ENCODE measurements around the gene PRSS1.
"Not testable (repeated sequence)": the region's sequence is repeated elsewhere in the genome, so short reads cannot be mapped to it uniquely, and the experiment has no call there.

Gene PRSS1

GRCh38 chr7:142753366-142753765 is 4.1 kb downstream of the PRSS1 start:
- in situ Hi-C loops (cut with MboI; ENCODE audit: low sequenced_read_pairs), result no loop called here
- Histone ChIP-seq H3K4me1 (no peaks in the 10 kb centered on the region), H3K4me3 (no peak overlapping the region), H3K9me3 (no peaks in the 10 kb centered on the region), H3K27me3 (ENCODE audit: low read depth) (no peaks in the 10 kb centered on the region), H3K36me3 (replicated peaks) (no peaks in the 10 kb centered on the region)
- no peak for DNase-seq (ENCODE audit: low spot score in 2 of 2)

GRCh38 chr7:142753925-142754491 is 4.7 kb downstream of the PRSS1 start:
- H3K9me3 ChIP-seq; in situ Hi-C loops (cut with MboI; ENCODE audit: low sequenced_read_pairs); H3K27me3 ChIP-seq (ENCODE audit: low read depth); DNase-seq (ENCODE audit: low spot score in 2 of 2); H3K4me3 ChIP-seq; H3K4me1 ChIP-seq; H3K36me3 ChIP-seq (replicated peaks): not testable (repeated sequence)

- Histone ChIP-seq H3K9me3 (no peaks in the 10 kb centered on the region), H3K4me1 (no peaks in the 10 kb centered on the region), H3K27me3 (ENCODE audit: low read depth) (no peaks in the 10 kb centered on the region), H3K36me3 (replicated peaks) (no peaks in the 10 kb centered on the region), H3K4me3 (no peak overlapping the region)
- in situ Hi-C loops (cut with MboI; ENCODE audit: low sequenced_read_pairs), result no loop called here
- no peak for DNase-seq (ENCODE audit: low spot score in 2 of 2)
Observed at GRCh38 chr7:142754681-142755575, 5.7 kb downstream of the PRSS1 start.

- H3K4me1 ChIP-seq; in situ Hi-C loops (cut with MboI; ENCODE audit: low sequenced_read_pairs); H3K36me3 ChIP-seq (replicated peaks); H3K27me3 ChIP-seq (ENCODE audit: low read depth); H3K9me3 ChIP-seq; DNase-seq (ENCODE audit: low spot score in 2 of 2); H3K4me3 ChIP-seq: not testable (repeated sequence)
Observed at GRCh38 chr7:142758312-142758711, 9.0 kb downstream of the PRSS1 start.

- H3K27me3 ChIP-seq (ENCODE audit: low read depth), result no peaks in the 10 kb centered on the region
- H3K4me1 ChIP-seq, result no peaks in the 10 kb centered on the region
- H3K9me3 ChIP-seq, result no peaks in the 10 kb centered on the region
- in situ Hi-C loops (cut with MboI; ENCODE audit: low sequenced_read_pairs), result no loop called here
- no peak for DNase-seq (ENCODE audit: low spot score in 2 of 2)
- no peak overlapping the region for H3K4me3 ChIP-seq
- H3K36me3 ChIP-seq (replicated peaks), result no peaks in the 10 kb centered on the region
Observed at GRCh38 chr7:142759433-142759832, 10.2 kb downstream of the PRSS1 start.

GRCh38 chr7:142760071-142760642 is 10.9 kb downstream of the PRSS1 start:
- Histone ChIP-seq H3K9me3 (no peaks in the 10 kb centered on the region), H3K4me1 (no peaks in the 10 kb centered on the region), H3K27me3 (ENCODE audit: low read depth) (no peaks in the 10 kb centered on the region), H3K36me3 (replicated peaks) (no peaks in the 10 kb centered on the region), H3K4me3 (no peak overlapping the region)
- DNase-seq (ENCODE audit: low spot score in 2 of 2), result no peak
- in situ Hi-C loops (cut with MboI; ENCODE audit: low sequenced_read_pairs), result no loop called here

GRCh38 chr7:142761606-142762005 is 12.3 kb downstream of the PRSS1 start:
- H3K4me3 ChIP-seq; H3K27me3 ChIP-seq (ENCODE audit: low read depth); H3K4me1 ChIP-seq; H3K9me3 ChIP-seq; in situ Hi-C loops (cut with MboI; ENCODE audit: low sequenced_read_pairs); H3K36me3 ChIP-seq (replicated peaks); DNase-seq (ENCODE audit: low spot score in 2 of 2): not testable (repeated sequence)

- H3K4me3 ChIP-seq, result no peak overlapping the region
- no peaks in the 10 kb centered on the region for H3K9me3 ChIP-seq
- in situ Hi-C loops (cut with MboI; ENCODE audit: low sequenced_read_pairs), result no loop called here
- no peaks in the 10 kb centered on the region for H3K4me1 ChIP-seq
- no peaks in the 10 kb centered on the region for H3K36me3 ChIP-seq (replicated peaks)
- DNase-seq (ENCODE audit: low spot score in 2 of 2), result no peak
- H3K27me3 ChIP-seq (ENCODE audit: low read depth), result no peaks in the 10 kb centered on the region
Observed at GRCh38 chr7:142762104-142762503, 12.8 kb downstream of the PRSS1 start.

- Histone ChIP-seq H3K4me3 (no peak overlapping the region), H3K27me3 (ENCODE audit: low read depth) (no peaks in the 10 kb centered on the region), H3K36me3 (replicated peaks) (no peaks in the 10 kb centered on the region), H3K4me1 (no peaks in the 10 kb centered on the region), H3K9me3 (no peaks in the 10 kb centered on the region)
- DNase-seq (ENCODE audit: low spot score in 2 of 2), result no peak
- in situ Hi-C loops (cut with MboI; ENCODE audit: low sequenced_read_pairs), result no loop called here
Observed at GRCh38 chr7:142767451-142767850, 18.2 kb downstream of the PRSS1 start.

- in situ Hi-C loops (cut with MboI; ENCODE audit: low sequenced_read_pairs), result no loop called here
- no peaks in the 10 kb centered on the region for H3K4me1 ChIP-seq
- H3K9me3 ChIP-seq, result no peaks in the 10 kb centered on the region
- H3K27me3 ChIP-seq (ENCODE audit: low read depth), result no peaks in the 10 kb centered on the region
- no peaks in the 10 kb centered on the region for H3K36me3 ChIP-seq (replicated peaks)
- DNase-seq (ENCODE audit: low spot score in 2 of 2), result no peak
- no peak overlapping the region for H3K4me3 ChIP-seq
Observed at GRCh38 chr7:142767861-142768260, 18.6 kb downstream of the PRSS1 start.

GRCh38 chr7:142768885-142769284 is 19.6 kb downstream of the PRSS1 start:
- H3K9me3 ChIP-seq; H3K36me3 ChIP-seq (replicated peaks); H3K4me3 ChIP-seq; DNase-seq (ENCODE audit: low spot score in 2 of 2); in situ Hi-C loops (cut with MboI; ENCODE audit: low sequenced_read_pairs); H3K4me1 ChIP-seq; H3K27me3 ChIP-seq (ENCODE audit: low read depth): not testable (repeated sequence)

- in situ Hi-C loops (cut with MboI; ENCODE audit: low sequenced_read_pairs), result no loop called here
- no peaks in the 10 kb centered on the region for H3K36me3 ChIP-seq (replicated peaks)
- DNase-seq (ENCODE audit: low spot score in 2 of 2), result no peak
Observed at GRCh38 chr7:142770661-142771352, 21.5 kb downstream of the PRSS1 start, which contains the start of gene PRSS2. TSS of gene PRSS2 (plus strand) at chr7:142770970. CDS start at chr7:142770983, 13 bp downstream.

GRCh38 chr7:142771353-142771723 is 22.1 kb downstream of the PRSS1 start:
- Histone ChIP-seq H3K9me3 (no peaks in the 10 kb centered on the region), H3K4me3 (no peak overlapping the region), H3K36me3 (replicated peaks) (no peaks in the 10 kb centered on the region), H3K4me1 (no peaks in the 10 kb centered on the region), H3K27me3 (ENCODE audit: low read depth) (no peaks in the 10 kb centered on the region)
- no peak for DNase-seq (ENCODE audit: low spot score in 2 of 2)
- in situ Hi-C loops (cut with MboI; ENCODE audit: low sequenced_read_pairs), result no loop called here

More at GRCh38 chr7:142770661-142771352, 21.5 kb downstream of the PRSS1 start, which contains the start of gene PRSS2:
- H3K9me3 ChIP-seq, result no peaks in the 10 kb centered on the region
- no peaks in the 10 kb centered on the region for H3K27me3 ChIP-seq (ENCODE audit: low read depth)
- H3K4me3 ChIP-seq, result no peak within 1 kb of the TSS
- H3K4me1 ChIP-seq, result no peaks in the 10 kb centered on the region

GRCh38 chr7:142772051-142772450 is 22.8 kb downstream of the PRSS1 start:
- no peaks in the 10 kb centered on the region for H3K27me3 ChIP-seq (ENCODE audit: low read depth)
- no peaks in the 10 kb centered on the region for H3K36me3 ChIP-seq (replicated peaks)
- no peak for DNase-seq (ENCODE audit: low spot score in 2 of 2)
- no peaks in the 10 kb centered on the region for H3K9me3 ChIP-seq
- no peak overlapping the region for H3K4me3 ChIP-seq
- H3K4me1 ChIP-seq, result no peaks in the 10 kb centered on the region
- in situ Hi-C loops (cut with MboI; ENCODE audit: low sequenced_read_pairs), result no loop called here
